ENCODE results near the gene VGLL3.
"Not testable (repeated sequence)": the region's sequence is repeated elsewhere in the genome, so short reads cannot be mapped to it uniquely, and the experiment has no call there.

The VGLL3 gene

GRCh38 chr3:86985181-86985826, 5.6 kb downstream of the VGLL3 start:
- WGBS (ENCODE audit: insufficient coverage): 100% methylated on average over 2 of the region's 2 CpGs

DNA sequence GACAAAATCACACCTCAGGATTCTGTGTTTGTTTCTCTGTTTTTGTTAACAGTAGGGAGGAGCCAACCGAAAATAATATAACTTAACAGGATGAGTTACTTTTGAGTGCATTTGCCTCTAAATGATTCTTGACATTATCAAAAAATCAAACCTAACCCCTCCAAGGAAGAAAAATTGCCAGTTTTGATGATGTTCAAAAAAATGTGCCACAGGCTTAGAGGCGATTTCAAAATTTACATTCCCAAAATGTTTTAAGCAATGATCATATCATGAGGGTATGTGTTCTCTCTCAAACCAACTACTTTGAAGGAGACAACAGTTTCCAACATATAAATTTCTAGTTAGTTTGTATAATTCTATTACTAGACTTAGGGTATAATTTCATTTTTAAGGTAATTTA, 6.7 kb downstream of the VGLL3 start:
- DNase-seq: no peak
- Histone ChIP-seq H3K9me3 (ENCODE audit: control extremely low read depth in 1 of 5, control insufficient read depth in 4 of 5, insufficient read depth in 2 of 5, low read depth in 1 of 5, low read length in 4 of 5) (no peaks in the 10 kb centered on the region), H3K27ac (ENCODE audit: insufficient read depth in 1 of 2, low read depth in 1 of 2, low read length in 2 of 2, poor library complexity in 1 of 2, severe bottlenecking in 2 of 2) (no peak overlapping the region), H3K36me3 (ENCODE audit: control insufficient read depth in 4 of 4, insufficient read depth in 4 of 4, low read length in 3 of 4) (no peaks in the 10 kb centered on the region), H3K27me3 (replicated peaks in 2 of 5; ENCODE audit: control insufficient read depth in 4 of 5, insufficient read depth in 5 of 5, low read length in 4 of 5) (peaks cover 3 to 24% (median 9%) of the 10 kb centered on the region in 5 experiments), H3K4me1 (ENCODE audit: control extremely low read depth in 1 of 4, control insufficient read depth in 4 of 4, insufficient read depth in 4 of 4, low read length in 3 of 4) (no peaks in the 10 kb centered on the region), H3K4me3 (ENCODE audit: control insufficient read depth in 1 of 7, extremely low read depth in 1 of 7, insufficient read depth in 4 of 7, low read depth in 2 of 7, low read length in 6 of 7) (no peak overlapping the region)
- ChIA-PET CTCF (no interaction called here), POLR2A (no interaction called here)
- no CpG with 5 or more reads among the region's 2 CpGs for WGBS (ENCODE audit: insufficient coverage)

More at GRCh38 chr3:86985181-86985826, 5.6 kb downstream of the VGLL3 start:
- POLR2A ChIA-PET: no interaction called here
- no peak for DNase-seq
- Histone ChIP-seq H3K9me3 (ENCODE audit: control extremely low read depth in 1 of 5, control insufficient read depth in 4 of 5, insufficient read depth in 2 of 5, low read depth in 1 of 5, low read length in 4 of 5) (no peaks in the 10 kb centered on the region), H3K4me3 (ENCODE audit: control insufficient read depth in 1 of 7, extremely low read depth in 1 of 7, insufficient read depth in 4 of 7, low read depth in 2 of 7, low read length in 6 of 7) (no peak overlapping the region), H3K36me3 (ENCODE audit: control insufficient read depth in 4 of 4, insufficient read depth in 4 of 4, low read length in 3 of 4) (no peaks in the 10 kb centered on the region), H3K4me1 (ENCODE audit: control extremely low read depth in 1 of 4, control insufficient read depth in 4 of 4, insufficient read depth in 4 of 4, low read length in 3 of 4) (peaks cover 0 to 4% (median 2%) of the 10 kb centered on the region in 4 experiments), H3K27me3 (replicated peaks in 2 of 5; ENCODE audit: control insufficient read depth in 4 of 5, insufficient read depth in 5 of 5, low read length in 4 of 5) (peaks cover 10 to 34% (median 15%) of the 10 kb centered on the region in 5 experiments), H3K27ac (ENCODE audit: insufficient read depth in 1 of 2, low read depth in 1 of 2, low read length in 2 of 2, poor library complexity in 1 of 2, severe bottlenecking in 2 of 2) (no peak overlapping the region)
- CTCF ChIA-PET: interaction anchor here (1.5 kb wide), 1 partner anchor 14 kb away, joined by 4 read pairs; no protein-coding TSS in a partner anchor

- Histone ChIP-seq H3K27me3 (replicated peaks in 2 of 5; ENCODE audit: control insufficient read depth in 4 of 5, insufficient read depth in 5 of 5, low read length in 4 of 5) (peaks cover 0 to 14% (median 6%) of the 10 kb centered on the region in 5 experiments), H3K4me1 (ENCODE audit: control extremely low read depth in 1 of 4, control insufficient read depth in 4 of 4, insufficient read depth in 4 of 4, low read length in 3 of 4) (no peaks in the 10 kb centered on the region), H3K9me3 (ENCODE audit: control extremely low read depth in 1 of 5, control insufficient read depth in 4 of 5, insufficient read depth in 2 of 5, low read depth in 1 of 5, low read length in 4 of 5) (no peaks in the 10 kb centered on the region), H3K27ac (ENCODE audit: insufficient read depth in 1 of 2, low read depth in 1 of 2, low read length in 2 of 2, poor library complexity in 1 of 2, severe bottlenecking in 2 of 2) (no peak overlapping the region), H3K36me3 (ENCODE audit: control insufficient read depth in 4 of 4, insufficient read depth in 4 of 4, low read length in 3 of 4) (no peaks in the 10 kb centered on the region), H3K4me3 (ENCODE audit: control insufficient read depth in 1 of 7, extremely low read depth in 1 of 7, insufficient read depth in 4 of 7, low read depth in 2 of 7, low read length in 6 of 7) (no peak overlapping the region)
- CTCF ChIA-PET: no interaction called here
- no peak for DNase-seq
- no CpG with 5 or more reads among the region's 2 CpGs for WGBS (ENCODE audit: insufficient coverage)
- POLR2A ChIA-PET: no interaction called here
Observed at GRCh38 chr3:86982883-86983282, 8.1 kb downstream of the VGLL3 start.

GRCh38 chr3:86978111-86978551, 12.8 kb downstream of the VGLL3 start:
- H3K27ac ChIP-seq (ENCODE audit: insufficient read depth in 1 of 2, low read depth in 1 of 2, low read length in 2 of 2, poor library complexity in 1 of 2, severe bottlenecking in 2 of 2): no peak overlapping the region
- H3K4me1 ChIP-seq (ENCODE audit: control extremely low read depth in 1 of 4, control insufficient read depth in 4 of 4, insufficient read depth in 4 of 4, low read length in 3 of 4): no peaks in the 10 kb centered on the region
- H3K36me3 ChIP-seq (ENCODE audit: control insufficient read depth in 4 of 4, insufficient read depth in 4 of 4, low read length in 3 of 4): no peaks in the 10 kb centered on the region
- ChIA-PET CTCF (interaction anchor here (1.4 kb wide), 1 partner anchor 10 kb away, joined by 3 read pairs; no protein-coding TSS in a partner anchor), POLR2A (no interaction called here)
- H3K4me3 ChIP-seq (ENCODE audit: control insufficient read depth in 1 of 7, extremely low read depth in 1 of 7, insufficient read depth in 4 of 7, low read depth in 2 of 7, low read length in 6 of 7): no peak overlapping the region
- no peaks in the 10 kb centered on the region for H3K9me3 ChIP-seq (ENCODE audit: control extremely low read depth in 1 of 5, control insufficient read depth in 4 of 5, insufficient read depth in 2 of 5, low read depth in 1 of 5, low read length in 4 of 5)
- 97% methylated on average over 6 of the region's 6 CpGs for whole genome bisulfite sequencing (ENCODE audit: insufficient coverage)
- no peak for DNase-seq
- peaks cover 0 to 5% (median 0%) of the 10 kb centered on the region in 5 experiments for H3K27me3 ChIP-seq (replicated peaks in 2 of 5; ENCODE audit: control insufficient read depth in 4 of 5, insufficient read depth in 5 of 5, low read length in 4 of 5)

DNA sequence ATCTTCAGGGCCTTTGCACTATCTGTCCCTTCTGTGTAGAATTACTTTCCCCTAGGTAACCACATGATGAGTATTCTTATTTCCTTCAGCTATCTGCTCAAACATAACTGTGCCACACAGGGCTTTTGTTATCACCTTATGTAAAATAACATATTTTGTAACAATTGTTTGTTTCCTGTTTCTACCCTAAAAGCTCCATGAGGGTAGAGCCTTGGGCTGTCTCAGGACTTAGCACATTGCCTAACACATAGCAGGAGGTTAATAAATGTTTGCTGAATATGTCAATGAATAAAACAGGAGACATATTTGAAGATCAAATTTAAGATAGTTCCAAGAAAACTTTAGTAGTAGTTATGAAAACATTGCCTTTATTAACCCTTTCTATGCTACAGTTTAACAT, 14.7 kb downstream of the VGLL3 start:
- CTCF ChIA-PET: no interaction called here
- Histone ChIP-seq H3K27ac (ENCODE audit: insufficient read depth in 1 of 2, low read depth in 1 of 2, low read length in 2 of 2, poor library complexity in 1 of 2, severe bottlenecking in 2 of 2) (no peak overlapping the region), H3K4me3 (ENCODE audit: control insufficient read depth in 1 of 7, extremely low read depth in 1 of 7, insufficient read depth in 4 of 7, low read depth in 2 of 7, low read length in 6 of 7) (no peak overlapping the region), H3K36me3 (ENCODE audit: control insufficient read depth in 4 of 4, insufficient read depth in 4 of 4, low read length in 3 of 4) (no peaks in the 10 kb centered on the region), H3K9me3 (ENCODE audit: control extremely low read depth in 1 of 5, control insufficient read depth in 4 of 5, insufficient read depth in 2 of 5, low read depth in 1 of 5, low read length in 4 of 5) (no peaks in the 10 kb centered on the region), H3K27me3 (replicated peaks in 2 of 5; ENCODE audit: control insufficient read depth in 4 of 5, insufficient read depth in 5 of 5, low read length in 4 of 5) (peaks cover 0 to 5% (median 0%) of the 10 kb centered on the region in 5 experiments), H3K4me1 (ENCODE audit: control extremely low read depth in 1 of 4, control insufficient read depth in 4 of 4, insufficient read depth in 4 of 4, low read length in 3 of 4) (no peaks in the 10 kb centered on the region)
- POLR2A ChIA-PET: no interaction called here
- no peak for DNase-seq

- H3K36me3 ChIP-seq (ENCODE audit: control insufficient read depth in 4 of 4, insufficient read depth in 4 of 4, low read length in 3 of 4); H3K9me3 ChIP-seq (ENCODE audit: control extremely low read depth in 1 of 5, control insufficient read depth in 4 of 5, insufficient read depth in 2 of 5, low read depth in 1 of 5, low read length in 4 of 5); H3K4me1 ChIP-seq (ENCODE audit: control extremely low read depth in 1 of 4, control insufficient read depth in 4 of 4, insufficient read depth in 4 of 4, low read length in 3 of 4); DNase-seq; H3K27me3 ChIP-seq (replicated peaks in 2 of 5; ENCODE audit: control insufficient read depth in 4 of 5, insufficient read depth in 5 of 5, low read length in 4 of 5); H3K4me3 ChIP-seq (ENCODE audit: control insufficient read depth in 1 of 7, extremely low read depth in 1 of 7, insufficient read depth in 4 of 7, low read depth in 2 of 7, low read length in 6 of 7); H3K27ac ChIP-seq (ENCODE audit: insufficient read depth in 1 of 2, low read depth in 1 of 2, low read length in 2 of 2, poor library complexity in 1 of 2, severe bottlenecking in 2 of 2); POLR2A ChIA-PET: not testable (repeated sequence)
- CTCF ChIA-PET: interaction anchor here (1.9 kb wide), 1 partner anchor 109 kb away, joined by 9 read pairs; no protein-coding TSS in a partner anchor
- WGBS (ENCODE audit: insufficient coverage): 100% methylated on average over 4 of the region's 8 CpGs
Observed at GRCh38 chr3:86974177-86974576, 16.8 kb downstream of the VGLL3 start.

- DNase-seq: no peak
- Histone ChIP-seq H3K4me3 (ENCODE audit: control insufficient read depth in 1 of 7, extremely low read depth in 1 of 7, insufficient read depth in 4 of 7, low read depth in 2 of 7, low read length in 6 of 7) (no peak overlapping the region), H3K27me3 (replicated peaks in 2 of 5; ENCODE audit: control insufficient read depth in 4 of 5, insufficient read depth in 5 of 5, low read length in 4 of 5) (peaks cover 0 to 5% (median 0%) of the 10 kb centered on the region in 5 experiments), H3K4me1 (ENCODE audit: control extremely low read depth in 1 of 4, control insufficient read depth in 4 of 4, insufficient read depth in 4 of 4, low read length in 3 of 4) (no peaks in the 10 kb centered on the region), H3K27ac (ENCODE audit: insufficient read depth in 1 of 2, low read depth in 1 of 2, low read length in 2 of 2, poor library complexity in 1 of 2, severe bottlenecking in 2 of 2) (no peak overlapping the region), H3K9me3 (ENCODE audit: control extremely low read depth in 1 of 5, control insufficient read depth in 4 of 5, insufficient read depth in 2 of 5, low read depth in 1 of 5, low read length in 4 of 5) (no peaks in the 10 kb centered on the region), H3K36me3 (ENCODE audit: control insufficient read depth in 4 of 4, insufficient read depth in 4 of 4, low read length in 3 of 4) (no peaks in the 10 kb centered on the region)
- 87% methylated on average over 2 of the region's 3 CpGs for WGBS (ENCODE audit: insufficient coverage)
- ChIA-PET CTCF (interaction anchor here (1.9 kb wide), 1 partner anchor 110 kb away, joined by 9 read pairs; no protein-coding TSS in a partner anchor), POLR2A (no interaction called here)
Observed at GRCh38 chr3:86973440-86973839, 17.5 kb downstream of the VGLL3 start.
